HepG2 (cell line): ENCODE results near the gene NLRP12. TPM values are rescaled to one million over a fixed set of nuclear protein-coding genes. Genes with fewer than 3 reads are reported as not detected.
A peak's percentile ranks its signal among the peaks of the same experiment; 100 is the strongest.

ENCODE experiments used
- ARHGAP35 ChIP-seq: sonication (generic); formaldehyde crosslinking; IDR thresholded peaks from 2 replicates; pipeline ENCODE4 v1.9.0; 2022; ENCODE audit warnings: mild to moderate bottlenecking, inconsistent platforms, moderate library complexity, missing genetic modification reagents, borderline replicate concordance
- DMAP1 ChIP-seq: IDR thresholded peaks from 2 replicates; pipeline ENCODE4 v1.6.1; 2016
- FOXK2 ChIP-seq: fragments of 450-650 bp; IDR thresholded peaks from 2 replicates; pipeline ENCODE4 v1.6.1; 2016
- HNF4A ChIP-seq: sonication (generic); formaldehyde crosslinking; IDR thresholded peaks from 2 replicates; pipeline ENCODE4 v1.4.0; 2020; ENCODE audit warnings: missing genetic modification reagents
- IKZF4 ChIP-seq: sonication (generic); formaldehyde crosslinking; IDR thresholded peaks from 2 replicates; pipeline ENCODE4 v1.5.1; 2020; ENCODE audit warnings: borderline replicate concordance, mild to moderate bottlenecking, low read depth, missing genetic modification reagents; ENCODE audit errors: not compliant biosample characterization
- MYC ChIP-seq: sonication (generic); formaldehyde crosslinking; IDR thresholded peaks from 2 replicates; pipeline ENCODE4 v1.9.0; 2021; ENCODE audit warnings: missing genetic modification reagents, borderline replicate concordance
- PRMT3 ChIP-seq: sonication (generic); formaldehyde crosslinking; IDR thresholded peaks from 2 replicates; pipeline ENCODE4 v1.8.1; 2022; ENCODE audit warnings: low read depth, mild to moderate bottlenecking, moderate library complexity, missing genetic modification reagents, borderline replicate concordance
- RARA ChIP-seq: IDR thresholded peaks from 2 replicates; pipeline ENCODE4 v1.6.1; 2016; ENCODE audit warnings: missing genetic modification reagents, missing compliant biosample characterization
- SP4 ChIP-seq: sonication (generic); formaldehyde crosslinking; IDR thresholded peaks from 2 replicates; pipeline ENCODE4 v1.8.1; 2023; ENCODE audit warnings: mild to moderate bottlenecking, missing genetic modification reagents
- SUZ12 ChIP-seq: fragments of 150-350 bp; IDR thresholded peaks from 2 replicates; pipeline ENCODE4 v1.6.1; 2014; ENCODE audit warnings: low read depth, low read length
- TCF12 ChIP-seq, 2 experiments: fragments of 450-650 bp in 1 of 2; sonication (generic) in 1 of 2; formaldehyde crosslinking in 1 of 2; IDR thresholded peaks; 2 replicates each; pipeline versions ENCODE4 v1.6.1 to v1.8.0; 2017 to 2022; ENCODE audit warnings: antibody characterized with exemption in 1 of 2, mild to moderate bottlenecking in 1 of 2, missing genetic modification reagents in 1 of 2, moderate library complexity in 1 of 2
- TCF7 ChIP-seq: sonication (generic); IDR thresholded peaks from 2 replicates; pipeline ENCODE4 v1.6.1; 2016; ENCODE audit warnings: antibody characterized with exemption, low read depth
- TCF7L2 ChIP-seq: IDR thresholded peaks from 2 replicates; pipeline ENCODE4 v1.6.1; 2011; ENCODE audit warnings: mild to moderate bottlenecking, low read depth, low read length, moderate library complexity
- U2AF2 ChIP-seq: fragments of 200-400 bp; formaldehyde crosslinking; IDR thresholded peaks from 2 replicates; pipeline ENCODE4 v1.6.1; 2017; ENCODE audit warnings: low read depth, mild to moderate bottlenecking, low read length
- ZBTB4 ChIP-seq: sonication (generic); formaldehyde crosslinking; IDR thresholded peaks from 2 replicates; pipeline ENCODE4 v1.4.0; 2020; ENCODE audit warnings: missing genetic modification reagents, mild to moderate bottlenecking, borderline replicate concordance
- ZBTB7B ChIP-seq: sonication (generic); formaldehyde crosslinking; IDR thresholded peaks from 2 replicates; pipeline ENCODE4 v1.4.0; 2020; ENCODE audit warnings: missing genetic modification reagents
- ZFP36L1 ChIP-seq: sonication (generic); formaldehyde crosslinking; IDR thresholded peaks from 2 replicates; pipeline ENCODE4 v1.8.0; 2022; ENCODE audit warnings: mild to moderate bottlenecking, missing genetic modification reagents, moderate library complexity
- ZHX1 ChIP-seq: sonication (generic); formaldehyde crosslinking; IDR thresholded peaks from 2 replicates; pipeline ENCODE4 v1.8.1; 2022; ENCODE audit warnings: low read depth, mild to moderate bottlenecking, missing genetic modification reagents
- ZNF556 ChIP-seq: sonication (generic); formaldehyde crosslinking; IDR thresholded peaks from 2 replicates; pipeline ENCODE4 v1.4.0; 2020; ENCODE audit warnings: mild to moderate bottlenecking, missing genetic modification reagents, borderline replicate concordance
- ZNF747 ChIP-seq: sonication (generic); formaldehyde crosslinking; IDR thresholded peaks from 2 replicates; pipeline ENCODE4 v1.8.1; 2023; ENCODE audit warnings: missing genetic modification reagents, mild to moderate bottlenecking, borderline replicate concordance
- ZNF780A ChIP-seq: sonication (generic); formaldehyde crosslinking; IDR thresholded peaks from 2 replicates; pipeline ENCODE4 v1.8.0; 2022; ENCODE audit warnings: mild to moderate bottlenecking, missing genetic modification reagents, moderate library complexity
- polyA plus RNA-seq, 8 experiments: library from polyadenylated mRNA; depleted of rRNA in 3 of 8; stranded (reverse) in 7 of 8; unstranded in 1 of 8; fragments of >200 nt; fragmentation: Illumina TruSeq in 4 of 8; extraction: Trizol in 4 of 8; gene quantifications; 2 replicates each; pipeline versions ENCODE4 v1.2.1 to v1.2.3, GENCODE V29; 2011 to 2016; ENCODE audit warnings: low read depth in 4 of 8, missing spikeins in 1 of 8, mixed read lengths in 1 of 8; ENCODE audit not compliant: insufficient read depth in 1 of 8
- total RNA-seq, 5 experiments: library from RNA; depleted of rRNA; stranded (reverse); fragments of >200 nt; fragmentation: Illumina TruSeq; extraction: Trizol; gene quantifications; 2 replicates each; pipeline ENCODE4 v1.2.3, GENCODE V29; 2016; ENCODE audit warnings: low read depth in 1 of 5
- TF ChIP-seq, protein P1 (sequence below): sonication (generic); formaldehyde crosslinking; IDR thresholded peaks from 2 replicates; pipeline ENCODE4 v1.5.1; 2020; ENCODE audit warnings: mild to moderate bottlenecking, moderate library complexity, missing genetic modification reagents

The NLRP12 gene
- total and polyA plus RNA-seq, 2 of the 13 experiments (the other 11 are each of a cell fraction or from before 2014, with no cell fraction given): 0.15 to 0.20 TPM

- TF ChIP-seq SP4 (CRISPR knock-in tag): no peak
- TF ChIP-seq ZFP36L1 (CRISPR knock-in tag): no peak
- TF ChIP-seq TCF7: peak; percentile 77
- peak; percentile 22; the same call in 1 of the 2 replicates for TF ChIP-seq HNF4A (CRISPR knock-in tag)
- no peak for TF ChIP-seq FOXK2
- TF ChIP-seq IKZF4 (CRISPR knock-in tag): no peak
- TF ChIP-seq ZBTB7B: 0 out of 2 replicates have a peak, but pooled peaks have one; percentile 23
- no peak for TF ChIP-seq PRMT3
- no peak for TF ChIP-seq TCF12 (IDR thresholded peaks at IDR 0.05)
- TF ChIP-seq TCF12 (CRISPR knock-in tag; IDR thresholded peaks at IDR 0.05): no peak
- TF ChIP-seq ARHGAP35 (CRISPR knock-in tag): no peak
- TF ChIP-seq U2AF2: no peak
- peak; percentile 52; the same call in 1 of the 2 replicates for TF ChIP-seq TCF7L2
- no peak for TF ChIP-seq ZHX1
- no peak for TF ChIP-seq ZNF747 (CRISPR knock-in tag)
- no peak for TF ChIP-seq ZNF780A
- no peak for TF ChIP-seq ZBTB4
- TF ChIP-seq DMAP1 (CRISPR knock-in tag): no peak
- TF ChIP-seq RARA (CRISPR knock-in tag): peak; percentile 64
- TF ChIP-seq, protein P1, sequence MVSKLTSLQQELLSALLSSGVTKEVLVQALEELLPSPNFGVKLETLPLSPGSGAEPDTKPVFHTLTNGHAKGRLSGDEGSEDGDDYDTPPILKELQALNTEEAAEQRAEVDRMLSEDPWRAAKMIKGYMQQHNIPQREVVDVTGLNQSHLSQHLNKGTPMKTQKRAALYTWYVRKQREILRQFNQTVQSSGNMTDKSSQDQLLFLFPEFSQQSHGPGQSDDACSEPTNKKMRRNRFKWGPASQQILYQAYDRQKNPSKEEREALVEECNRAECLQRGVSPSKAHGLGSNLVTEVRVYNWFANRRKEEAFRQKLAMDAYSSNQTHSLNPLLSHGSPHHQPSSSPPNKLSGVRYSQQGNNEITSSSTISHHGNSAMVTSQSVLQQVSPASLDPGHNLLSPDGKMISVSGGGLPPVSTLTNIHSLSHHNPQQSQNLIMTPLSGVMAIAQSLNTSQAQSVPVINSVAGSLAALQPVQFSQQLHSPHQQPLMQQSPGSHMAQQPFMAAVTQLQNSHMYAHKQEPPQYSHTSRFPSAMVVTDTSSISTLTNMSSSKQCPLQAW (CRISPR knock-in tag): no peak
- TF ChIP-seq ZNF556: no peak
- no peak for TF ChIP-seq MYC
- no peak for TF ChIP-seq SUZ12
Measured at GRCh38 chr19:53785196-53785889, 38.8 kb downstream of the NLRP12 start (continued).
